WTC11 (cell line): Measurements from ENCODE around the gene IL1RAP. TPM values are rescaled to one million over a fixed set of nuclear protein-coding genes. Genes with fewer than 3 reads are reported as not detected.

ENCODE experiments used
- ATAC-seq: fragments of 200-7000 bp; cut with Tn5 transposase; 2 replicates; pipeline ENCODE4 v1.10.0; 2021; ENCODE audit warnings: mild to moderate bottlenecking, moderate library complexity
- CTCF ChIA-PET: fragments of 300-600 bp; sonication (Branson Sonifier 250); formaldehyde crosslinking; loops from one replicate; lab custom pipeline; 2021; ENCODE audit warnings: antibody characterized with exemption; lab: Charles Lee
- POLR2A ChIA-PET: fragments of 350-600 bp; sonication (Branson Sonifier 250); formaldehyde crosslinking; loops from one replicate; lab custom pipeline; 2021; ENCODE audit warnings: antibody characterized with exemption; lab: Charles Lee
- DNase-seq: peaks from one replicate; pipeline ENCODE4 v3.0.0; 2021; ENCODE audit warnings: low spot score
- H3K27ac Mint-ChIP-seq: 2 replicates; pipeline ENCODE4 v1.8.0; 2021; ENCODE audit warnings: mixed read lengths
- H3K27me3 Mint-ChIP-seq: 2 replicates; pipeline ENCODE4 v1.8.0; 2021; ENCODE audit warnings: low read depth, mild to moderate bottlenecking, moderate library complexity, mixed read lengths
- H3K36me3 Mint-ChIP-seq: 2 replicates; pipeline ENCODE4 v1.8.0; 2021; ENCODE audit warnings: mixed read lengths
- H3K4me1 Mint-ChIP-seq: 2 replicates; pipeline ENCODE4 v1.8.0; 2022; ENCODE audit warnings: mixed read lengths
- H3K4me3 Mint-ChIP-seq: 2 replicates; pipeline ENCODE4 v1.8.0; 2021; ENCODE audit warnings: mild to moderate bottlenecking, moderate library complexity, mixed read lengths
- H3K9me3 Mint-ChIP-seq: 2 replicates; pipeline ENCODE4 v1.8.0; 2021; ENCODE audit warnings: mixed read lengths
- ATF6 ChIP-seq: sonication (generic); formaldehyde crosslinking; IDR thresholded peaks from 2 replicates; pipeline ENCODE4 v1.8.1; 2023; ENCODE audit warnings: mild to moderate bottlenecking, missing genetic modification reagents
- ETV6 ChIP-seq: sonication (generic); formaldehyde crosslinking; IDR thresholded peaks from 2 replicates; pipeline ENCODE4 v1.8.1; 2022; ENCODE audit warnings: mild to moderate bottlenecking, missing genetic modification reagents
- HMGXB4 ChIP-seq: sonication (generic); formaldehyde crosslinking; IDR thresholded peaks from 2 replicates; pipeline ENCODE4 v1.8.1; 2023; ENCODE audit warnings: mild to moderate bottlenecking, moderate library complexity, missing genetic modification reagents
- JAZF1 ChIP-seq: fragments of 250-450 bp; sonication (Bioruptor Pico); IDR thresholded peaks from 2 replicates; pipeline ENCODE4 v1.9.0; 2021; ENCODE audit warnings: moderate library complexity, mild to moderate bottlenecking, inconsistent platforms
- NFE2L1 ChIP-seq: sonication (generic); formaldehyde crosslinking; IDR thresholded peaks from 2 replicates; pipeline ENCODE4 v1.8.1; 2023; ENCODE audit warnings: missing genetic modification reagents
- RELA ChIP-seq: sonication (generic); formaldehyde crosslinking; IDR thresholded peaks from 2 replicates; pipeline ENCODE4 v1.8.1; 2022; ENCODE audit warnings: missing genetic modification reagents, mild to moderate bottlenecking, borderline replicate concordance
- TEAD4 ChIP-seq: sonication (generic); formaldehyde crosslinking; IDR thresholded peaks from 2 replicates; pipeline ENCODE4 v1.8.0; 2022; ENCODE audit warnings: mild to moderate bottlenecking, missing genetic modification reagents
- USF2 ChIP-seq: sonication (generic); formaldehyde crosslinking; IDR thresholded peaks from 2 replicates; pipeline ENCODE4 v1.8.1; 2023; ENCODE audit warnings: mild to moderate bottlenecking, missing genetic modification reagents, moderate library complexity
- ZNF425 ChIP-seq: fragments of 250-450 bp; sonication (Bioruptor Pico); conservative IDR thresholded peaks from 2 replicates; pipeline ENCODE4 v1.9.0; 2021; ENCODE audit warnings: mild to moderate bottlenecking
- total RNA-seq: library from RNA; stranded (reverse); gene quantifications from 3 replicates; pipeline ENCODE4 v1.2.3, GENCODE V29; 2021
- TF ChIP-seq, protein P1 (sequence below): sonication (generic); formaldehyde crosslinking; IDR thresholded peaks from 2 replicates; pipeline ENCODE4 v1.8.1; 2023; ENCODE audit warnings: mild to moderate bottlenecking, missing genetic modification reagents, borderline replicate concordance
- TF ChIP-seq, protein P2 (sequence below): sonication (generic); formaldehyde crosslinking; IDR thresholded peaks from 2 replicates; pipeline ENCODE4 v1.8.1; 2023; ENCODE audit warnings: mild to moderate bottlenecking, missing genetic modification reagents

The IL1RAP gene
- total RNA-seq, 1 experiment from 2014 or later: 4.5 TPM

DNA sequence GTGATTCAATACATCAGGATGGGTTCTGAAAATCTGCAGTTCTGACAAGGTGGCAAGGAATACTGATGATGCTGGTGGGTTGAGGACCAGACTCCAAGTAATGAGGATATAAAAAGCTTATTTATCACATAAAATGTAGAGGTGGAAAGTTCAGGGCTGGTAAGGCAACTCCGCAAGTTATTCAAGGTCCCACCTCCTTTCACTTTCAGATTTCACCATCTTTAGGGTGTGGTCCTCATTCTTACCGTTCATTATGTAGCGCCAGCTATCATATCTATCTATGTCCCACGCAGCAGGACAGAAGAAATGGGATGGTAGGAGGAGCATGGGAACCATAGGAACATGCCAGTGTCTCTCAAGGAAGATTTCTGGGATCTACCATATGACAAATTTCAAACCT, 80.3 kb downstream of the IL1RAP start (continued):
- TF ChIP-seq RELA (CRISPR knock-in tag) (no peak), ATF6 (CRISPR knock-in tag) (no peak), TEAD4 (CRISPR knock-in tag) (no peak), NFE2L1 (CRISPR knock-in tag) (no peak), USF2 (CRISPR knock-in tag) (no peak), ETV6 (no peak), JAZF1 (no peak)
- TF ChIP-seq, protein P1, sequence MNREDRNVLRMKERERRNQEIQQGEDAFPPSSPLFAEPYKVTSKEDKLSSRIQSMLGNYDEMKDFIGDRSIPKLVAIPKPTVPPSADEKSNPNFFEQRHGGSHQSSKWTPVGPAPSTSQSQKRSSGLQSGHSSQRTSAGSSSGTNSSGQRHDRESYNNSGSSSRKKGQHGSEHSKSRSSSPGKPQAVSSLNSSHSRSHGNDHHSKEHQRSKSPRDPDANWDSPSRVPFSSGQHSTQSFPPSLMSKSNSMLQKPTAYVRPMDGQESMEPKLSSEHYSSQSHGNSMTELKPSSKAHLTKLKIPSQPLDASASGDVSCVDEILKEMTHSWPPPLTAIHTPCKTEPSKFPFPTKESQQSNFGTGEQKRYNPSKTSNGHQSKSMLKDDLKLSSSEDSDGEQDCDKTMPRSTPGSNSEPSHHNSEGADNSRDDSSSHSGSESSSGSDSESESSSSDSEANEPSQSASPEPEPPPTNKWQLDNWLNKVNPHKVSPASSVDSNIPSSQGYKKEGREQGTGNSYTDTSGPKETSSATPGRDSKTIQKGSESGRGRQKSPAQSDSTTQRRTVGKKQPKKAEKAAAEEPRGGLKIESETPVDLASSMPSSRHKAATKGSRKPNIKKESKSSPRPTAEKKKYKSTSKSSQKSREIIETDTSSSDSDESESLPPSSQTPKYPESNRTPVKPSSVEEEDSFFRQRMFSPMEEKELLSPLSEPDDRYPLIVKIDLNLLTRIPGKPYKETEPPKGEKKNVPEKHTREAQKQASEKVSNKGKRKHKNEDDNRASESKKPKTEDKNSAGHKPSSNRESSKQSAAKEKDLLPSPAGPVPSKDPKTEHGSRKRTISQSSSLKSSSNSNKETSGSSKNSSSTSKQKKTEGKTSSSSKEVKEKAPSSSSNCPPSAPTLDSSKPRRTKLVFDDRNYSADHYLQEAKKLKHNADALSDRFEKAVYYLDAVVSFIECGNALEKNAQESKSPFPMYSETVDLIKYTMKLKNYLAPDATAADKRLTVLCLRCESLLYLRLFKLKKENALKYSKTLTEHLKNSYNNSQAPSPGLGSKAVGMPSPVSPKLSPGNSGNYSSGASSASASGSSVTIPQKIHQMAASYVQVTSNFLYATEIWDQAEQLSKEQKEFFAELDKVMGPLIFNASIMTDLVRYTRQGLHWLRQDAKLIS (CRISPR knock-in tag): no peak
- TF ChIP-seq, protein P2, sequence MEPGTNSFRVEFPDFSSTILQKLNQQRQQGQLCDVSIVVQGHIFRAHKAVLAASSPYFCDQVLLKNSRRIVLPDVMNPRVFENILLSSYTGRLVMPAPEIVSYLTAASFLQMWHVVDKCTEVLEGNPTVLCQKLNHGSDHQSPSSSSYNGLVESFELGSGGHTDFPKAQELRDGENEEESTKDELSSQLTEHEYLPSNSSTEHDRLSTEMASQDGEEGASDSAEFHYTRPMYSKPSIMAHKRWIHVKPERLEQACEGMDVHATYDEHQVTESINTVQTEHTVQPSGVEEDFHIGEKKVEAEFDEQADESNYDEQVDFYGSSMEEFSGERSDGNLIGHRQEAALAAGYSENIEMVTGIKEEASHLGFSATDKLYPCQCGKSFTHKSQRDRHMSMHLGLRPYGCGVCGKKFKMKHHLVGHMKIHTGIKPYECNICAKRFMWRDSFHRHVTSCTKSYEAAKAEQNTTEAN (CRISPR knock-in tag): no peak

GRCh38 chr3:190595179-190595795, 81.4 kb downstream of the IL1RAP start:
- no peaks in the 10 kb centered on the region for H3K36me3 Mint-ChIP-seq
- ChIA-PET CTCF (no interaction called here), POLR2A (no interaction called here)
- H3K27ac Mint-ChIP-seq: no peak overlapping the region
- peaks cover 17% of the 10 kb centered on the region for H3K4me1 Mint-ChIP-seq
- no peaks in the 10 kb centered on the region for H3K27me3 Mint-ChIP-seq
- ATAC-seq (no peak), DNase-seq (no peak)
- TF ChIP-seq ETV6 (no peak), HMGXB4 (no peak), ZNF425 (CRISPR knock-in tag) (no peak)
- H3K4me3 Mint-ChIP-seq: no peak overlapping the region
- H3K9me3 Mint-ChIP-seq: no peaks in the 10 kb centered on the region
